GM21619 (cell line): ENCODE measurements around the gene DNAJC17.

Source experiments
- ATAC-seq: cut with Tn5 transposase; IDR thresholded peaks from one replicate; pipeline ENCODE4 v1.9.1; 2021; ENCODE audit not compliant: unreplicated experiment

DNAJC17 gene, protein sequence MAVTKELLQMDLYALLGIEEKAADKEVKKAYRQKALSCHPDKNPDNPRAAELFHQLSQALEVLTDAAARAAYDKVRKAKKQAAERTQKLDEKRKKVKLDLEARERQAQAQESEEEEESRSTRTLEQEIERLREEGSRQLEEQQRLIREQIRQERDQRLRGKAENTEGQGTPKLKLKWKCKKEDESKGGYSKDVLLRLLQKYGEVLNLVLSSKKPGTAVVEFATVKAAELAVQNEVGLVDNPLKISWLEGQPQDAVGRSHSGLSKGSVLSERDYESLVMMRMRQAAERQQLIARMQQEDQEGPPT

DNA sequence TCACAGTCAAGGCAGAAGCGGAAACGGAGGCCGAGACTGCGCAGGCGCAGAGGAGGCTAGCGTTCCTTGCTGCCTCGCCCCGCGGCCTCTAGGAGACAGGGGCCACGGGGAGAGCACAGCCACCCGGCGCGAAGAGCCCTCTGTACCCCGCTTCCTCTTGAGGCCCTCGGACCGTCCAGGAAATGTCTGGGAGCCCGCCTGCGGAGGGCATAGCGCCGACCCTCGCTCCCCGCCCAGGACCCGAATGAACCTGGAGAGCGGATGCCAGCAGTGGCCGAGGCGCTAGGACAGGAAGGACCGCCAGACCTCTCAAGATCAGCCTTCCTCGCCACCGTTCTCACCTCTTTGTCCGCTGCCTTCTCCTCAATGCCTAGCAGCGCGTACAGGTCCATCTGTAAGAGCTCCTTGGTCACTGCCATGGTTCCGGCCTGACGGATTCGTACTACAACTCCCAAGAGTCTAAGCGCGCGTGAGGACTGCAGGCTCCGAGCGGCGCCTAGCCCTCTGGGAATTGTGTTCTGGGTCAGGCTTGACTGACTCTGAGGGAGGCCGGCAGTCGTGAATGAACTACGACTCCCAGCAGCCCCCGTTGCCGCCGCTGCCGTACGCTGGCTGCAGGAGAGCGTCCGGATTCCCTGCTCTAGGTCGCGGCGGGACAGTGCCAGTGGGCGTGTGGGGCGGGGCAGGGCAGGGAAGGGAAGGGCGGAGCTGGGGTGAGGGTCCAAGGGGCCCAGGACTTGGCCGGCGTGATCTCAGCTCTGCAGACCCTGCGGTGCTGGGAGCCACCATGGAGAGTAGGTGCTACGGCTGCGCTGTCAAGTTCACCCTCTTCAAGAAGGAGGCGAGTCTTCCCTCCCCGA is at the start of gene DNAJC17, which contains the start of gene ZFYVE19:
Gene DNAJC17, minus strand, starts transcription at position 446 of the 860 bp plus-strand sequence. Its CDS starts 27 bp downstream, at position 419.
Gene ZFYVE19, plus strand, starts transcription at position 62 of the 860 bp plus-strand sequence. Its CDS starts 501 bp downstream, at position 563.
- ATAC-seq: peak; percentile 93

DNA sequence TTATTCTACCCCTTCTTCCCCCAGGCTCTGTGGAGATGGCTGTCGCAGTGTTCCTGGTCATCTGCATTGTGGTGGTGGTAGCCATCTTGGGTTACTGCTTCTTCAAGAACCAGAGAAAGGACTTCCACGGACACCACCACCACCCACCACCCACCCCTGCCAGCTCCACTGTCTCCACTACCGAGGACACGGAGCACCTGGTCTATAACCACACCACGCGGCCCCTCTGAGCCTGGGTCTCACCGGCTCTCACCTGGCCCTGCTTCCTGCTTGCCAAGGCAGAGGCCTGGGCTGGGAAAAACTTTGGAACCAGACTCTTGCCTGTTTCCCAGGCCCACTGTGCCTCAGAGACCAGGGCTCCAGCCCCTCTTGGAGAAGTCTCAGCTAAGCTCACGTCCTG is 49.5 kb upstream of the DNAJC17 start:
- ATAC-seq: no peak

DNA sequence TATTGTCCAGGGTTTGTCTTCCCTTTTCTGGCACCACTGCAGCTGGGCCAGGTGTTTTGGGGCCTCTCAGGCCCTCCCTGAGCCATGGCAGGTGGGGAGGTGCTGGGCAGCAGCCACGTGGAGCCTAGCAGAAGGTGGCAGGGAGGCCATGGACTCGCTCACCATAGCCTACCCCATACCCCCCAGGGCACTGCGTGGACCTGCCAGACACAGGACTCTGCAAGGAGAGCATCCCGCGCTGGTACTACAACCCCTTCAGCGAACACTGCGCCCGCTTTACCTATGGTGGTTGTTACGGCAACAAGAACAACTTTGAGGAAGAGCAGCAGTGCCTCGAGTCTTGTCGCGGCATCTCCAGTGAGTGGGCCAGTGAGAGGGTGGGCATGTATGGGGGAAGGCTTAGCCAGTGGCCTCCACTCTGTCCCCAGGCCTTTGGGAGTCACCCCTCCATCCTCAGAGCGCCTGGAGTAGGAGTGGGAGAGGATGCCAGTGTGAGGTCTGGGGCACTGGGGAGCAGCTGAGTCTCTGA is 48.5 kb upstream of the DNAJC17 start:
- ATAC-seq: no peak

DNA sequence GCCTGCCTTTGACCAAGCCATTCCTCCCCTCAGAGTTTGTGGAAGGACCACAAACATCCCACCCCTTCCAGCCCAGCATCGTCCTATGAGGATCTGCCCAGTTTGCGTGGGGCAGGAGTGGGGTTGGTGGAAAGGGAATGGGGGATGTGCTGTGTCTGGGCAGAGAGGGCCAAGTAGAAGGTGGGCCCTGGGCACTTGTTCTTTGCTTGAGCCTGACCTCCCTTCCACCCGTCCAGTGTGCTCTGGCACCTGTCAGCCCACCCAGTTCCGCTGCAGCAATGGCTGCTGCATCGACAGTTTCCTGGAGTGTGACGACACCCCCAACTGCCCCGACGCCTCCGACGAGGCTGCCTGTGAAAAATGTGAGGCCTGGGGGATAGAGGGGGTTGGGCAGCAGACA is 46.9 kb upstream of the DNAJC17 start:
- no peak for ATAC-seq

DNA sequence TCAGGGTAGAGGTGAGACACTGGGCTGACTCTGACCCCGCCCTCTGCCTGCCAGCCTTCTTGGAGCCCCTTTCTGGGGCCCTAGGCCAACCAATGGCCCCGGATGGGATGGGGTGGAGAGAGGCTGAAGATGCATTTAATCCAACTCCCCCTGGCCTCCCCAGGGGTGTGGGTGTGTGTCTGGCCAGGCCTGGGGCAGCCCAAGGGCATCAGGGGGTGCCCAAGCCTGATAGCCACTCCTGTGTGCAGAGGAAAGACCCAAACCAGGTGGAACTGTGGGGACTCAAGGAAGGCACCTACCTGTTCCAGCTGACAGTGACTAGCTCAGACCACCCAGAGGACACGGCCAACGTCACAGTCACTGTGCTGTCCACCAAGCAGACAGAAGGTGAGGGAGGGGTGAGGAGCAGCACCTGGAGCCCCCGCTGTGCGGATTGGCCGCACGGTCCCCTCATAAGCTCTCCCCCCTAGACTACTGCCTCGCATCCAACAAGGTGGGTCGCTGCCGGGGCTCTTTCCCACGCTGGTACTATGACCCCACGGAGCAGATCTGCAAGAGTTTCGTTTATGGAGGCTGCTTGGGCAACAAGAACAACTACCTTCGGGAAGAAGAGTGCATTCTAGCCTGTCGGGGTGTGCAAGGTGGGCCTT is 46.1 kb upstream of the DNAJC17 start:
- ATAC-seq: no peak

DNA sequence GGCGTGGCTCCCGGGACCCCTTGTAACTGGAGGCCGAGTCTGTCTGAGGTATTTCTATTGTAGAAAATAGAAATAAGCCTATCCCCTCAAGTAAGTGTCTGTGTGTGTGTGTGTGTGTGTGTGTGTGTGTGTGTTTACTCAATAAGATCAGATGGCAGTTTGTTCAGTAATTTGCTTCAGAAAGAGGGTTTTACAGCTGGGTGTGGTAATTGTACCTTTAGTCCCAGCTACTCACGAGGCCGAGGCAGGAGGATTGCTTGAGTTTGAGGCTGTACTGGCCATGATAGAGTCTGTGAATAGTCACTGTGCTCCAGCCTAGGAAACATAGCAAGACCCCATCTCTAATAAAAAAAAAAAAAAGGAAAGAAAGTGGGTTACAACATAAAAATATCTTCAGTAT is 45.3 kb upstream of the DNAJC17 start:
- no peak for ATAC-seq

DNA sequence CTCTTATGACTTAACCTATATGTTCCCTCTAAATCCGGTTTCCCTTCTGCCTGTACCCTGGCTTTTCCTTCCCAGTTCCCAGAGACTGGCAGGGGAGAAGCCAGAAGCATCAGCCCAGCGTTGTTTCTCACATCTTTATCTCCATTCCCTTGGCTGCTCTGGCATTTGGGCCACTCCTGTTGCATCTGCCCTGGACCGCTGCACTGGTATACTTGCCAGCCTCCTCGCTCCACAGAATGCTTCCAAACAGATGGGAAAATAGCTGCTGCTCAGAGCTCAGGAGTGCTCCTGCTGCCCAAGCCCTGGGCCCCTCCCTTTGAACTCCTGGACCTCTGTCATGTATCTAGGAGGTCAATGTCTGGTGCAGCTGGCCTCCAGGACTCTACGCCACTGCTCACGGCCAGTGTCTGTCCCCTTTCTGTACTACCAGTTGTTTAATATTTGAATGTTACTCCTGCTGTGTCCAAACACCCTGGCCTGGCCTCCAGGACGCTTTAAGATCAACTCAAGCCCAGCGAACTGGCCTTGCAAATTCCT is 43.4 kb upstream of the DNAJC17 start:
- no peak for ATAC-seq

DNA sequence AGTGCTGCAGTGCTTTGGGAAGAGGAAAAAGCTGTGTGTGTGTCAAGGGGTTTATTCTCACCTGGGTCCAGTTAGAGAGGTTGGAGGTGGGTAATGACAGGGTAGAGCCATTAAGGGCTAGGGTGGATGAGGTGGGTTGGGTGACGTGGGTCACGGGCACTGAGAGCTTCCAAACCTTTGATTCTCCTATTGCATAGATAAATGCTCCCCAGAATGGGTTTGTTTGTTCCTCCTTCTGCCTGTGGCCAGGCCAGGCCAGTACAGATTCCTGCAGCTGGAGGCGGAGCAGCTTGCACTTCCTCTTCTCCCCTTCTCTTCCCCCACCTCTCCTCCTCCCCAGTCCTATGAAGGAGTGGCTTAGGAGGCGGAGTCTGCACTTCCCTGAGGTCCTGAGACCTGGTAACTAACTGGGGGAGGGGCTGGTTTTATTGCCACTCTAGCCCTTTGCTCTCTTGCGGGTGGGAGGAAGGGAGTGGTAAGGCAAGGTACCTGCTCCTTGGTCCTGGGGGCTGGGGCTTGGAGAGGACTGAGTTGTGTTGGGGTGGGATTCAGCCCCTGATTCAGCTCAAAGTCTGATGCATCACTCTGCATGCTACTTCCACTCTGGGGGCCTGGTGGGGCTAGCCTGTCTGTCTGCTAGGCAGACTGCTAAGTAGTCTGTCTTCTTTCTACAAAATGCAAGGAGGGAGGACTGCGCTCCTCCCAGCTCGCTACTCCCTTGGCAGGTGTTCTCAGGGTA is 40.1 kb upstream of the DNAJC17 start:
- peak; percentile 59 for ATAC-seq

DNA sequence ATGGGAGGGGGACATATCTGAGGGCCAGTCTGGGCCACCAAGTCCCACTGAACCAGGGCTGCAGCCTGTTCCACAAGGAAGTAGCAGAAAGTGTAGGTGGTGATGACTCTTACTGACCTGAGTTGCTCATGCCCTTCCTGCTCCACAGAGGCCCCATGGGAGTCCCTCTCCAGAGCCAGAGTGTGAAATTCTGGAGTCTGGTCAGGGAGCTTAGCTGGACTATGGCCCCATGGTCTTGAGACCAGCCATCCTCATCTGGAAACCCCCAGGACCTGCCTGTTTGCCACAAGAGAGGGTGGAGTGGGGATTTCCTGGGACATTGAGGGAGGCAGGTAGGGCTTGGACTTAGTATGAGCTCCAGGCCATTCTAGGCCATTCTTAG is 39.6 kb upstream of the DNAJC17 start:
- ATAC-seq: peak; percentile 9

DNA sequence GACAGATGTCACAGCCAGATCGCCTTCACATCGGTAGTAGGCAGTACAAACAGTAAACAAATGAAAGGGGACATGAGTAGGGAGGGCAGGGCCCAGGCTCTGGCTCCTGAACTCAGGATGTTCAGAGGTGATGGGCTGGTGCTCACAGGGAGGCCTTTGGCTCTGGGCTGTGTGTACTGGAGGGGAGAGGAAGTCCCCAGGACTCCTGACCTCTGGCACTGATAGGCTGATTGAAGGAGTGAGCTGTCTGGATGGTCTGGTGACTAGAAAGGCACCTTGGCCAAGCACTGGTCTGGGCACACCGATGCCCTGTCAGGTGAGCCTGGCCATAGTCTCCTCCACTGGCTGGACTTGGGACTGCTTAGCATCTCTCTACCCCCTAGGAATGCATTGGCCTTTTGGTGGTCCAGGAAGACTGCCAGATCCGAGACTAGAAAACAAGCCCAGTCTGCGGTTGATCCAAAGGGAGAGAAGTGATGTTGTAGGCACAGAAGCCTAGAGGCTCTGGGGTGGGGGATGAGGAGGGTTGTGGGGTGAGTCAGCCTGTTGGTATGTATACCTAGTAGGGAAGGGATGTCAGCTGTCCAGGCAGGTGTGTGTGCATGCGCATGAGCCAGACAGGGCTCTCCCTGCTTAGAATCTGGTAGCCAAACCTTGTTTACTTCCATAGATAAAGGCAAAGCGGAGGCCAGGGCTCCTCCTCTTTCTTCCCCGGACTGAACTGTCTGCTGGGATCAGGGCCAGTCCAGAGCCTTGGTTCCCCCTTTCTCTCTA is 38.4 kb upstream of the DNAJC17 start:
- no peak for ATAC-seq

DNA sequence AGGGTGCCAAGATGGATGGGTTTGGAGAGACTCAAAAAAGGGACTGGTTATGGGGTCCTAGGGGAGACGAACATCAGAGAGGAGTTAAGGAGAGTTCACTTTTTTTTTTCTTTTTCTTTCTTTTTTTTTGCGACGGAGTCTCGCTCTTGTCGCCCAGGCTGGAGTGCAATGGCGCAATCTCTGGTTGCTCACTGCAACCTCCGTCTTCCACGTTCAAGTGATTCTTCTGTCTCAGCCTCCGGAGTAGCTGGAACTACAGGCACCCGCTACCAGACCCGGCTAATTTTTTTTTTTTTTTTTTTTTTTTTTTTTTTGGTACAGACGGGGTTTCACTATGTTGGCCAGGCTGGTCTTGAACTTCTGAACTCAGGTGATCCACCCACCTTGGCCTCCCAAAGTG is 37.8 kb upstream of the DNAJC17 start:
- no peak for ATAC-seq

DNA sequence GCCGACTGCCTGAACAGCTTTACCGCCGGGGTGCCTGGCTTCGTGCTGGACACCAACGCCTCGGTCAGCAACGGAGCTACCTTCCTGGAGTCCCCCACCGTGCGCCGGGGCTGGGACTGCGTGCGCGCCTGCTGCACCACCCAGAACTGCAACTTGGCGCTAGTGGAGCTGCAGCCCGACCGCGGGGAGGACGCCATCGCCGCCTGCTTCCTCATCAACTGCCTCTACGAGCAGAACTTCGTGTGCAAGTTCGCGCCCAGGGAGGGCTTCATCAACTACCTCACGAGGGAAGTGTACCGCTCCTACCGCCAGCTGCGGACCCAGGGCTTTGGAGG is 37.4 kb upstream of the DNAJC17 start:
- no peak for ATAC-seq

DNA sequence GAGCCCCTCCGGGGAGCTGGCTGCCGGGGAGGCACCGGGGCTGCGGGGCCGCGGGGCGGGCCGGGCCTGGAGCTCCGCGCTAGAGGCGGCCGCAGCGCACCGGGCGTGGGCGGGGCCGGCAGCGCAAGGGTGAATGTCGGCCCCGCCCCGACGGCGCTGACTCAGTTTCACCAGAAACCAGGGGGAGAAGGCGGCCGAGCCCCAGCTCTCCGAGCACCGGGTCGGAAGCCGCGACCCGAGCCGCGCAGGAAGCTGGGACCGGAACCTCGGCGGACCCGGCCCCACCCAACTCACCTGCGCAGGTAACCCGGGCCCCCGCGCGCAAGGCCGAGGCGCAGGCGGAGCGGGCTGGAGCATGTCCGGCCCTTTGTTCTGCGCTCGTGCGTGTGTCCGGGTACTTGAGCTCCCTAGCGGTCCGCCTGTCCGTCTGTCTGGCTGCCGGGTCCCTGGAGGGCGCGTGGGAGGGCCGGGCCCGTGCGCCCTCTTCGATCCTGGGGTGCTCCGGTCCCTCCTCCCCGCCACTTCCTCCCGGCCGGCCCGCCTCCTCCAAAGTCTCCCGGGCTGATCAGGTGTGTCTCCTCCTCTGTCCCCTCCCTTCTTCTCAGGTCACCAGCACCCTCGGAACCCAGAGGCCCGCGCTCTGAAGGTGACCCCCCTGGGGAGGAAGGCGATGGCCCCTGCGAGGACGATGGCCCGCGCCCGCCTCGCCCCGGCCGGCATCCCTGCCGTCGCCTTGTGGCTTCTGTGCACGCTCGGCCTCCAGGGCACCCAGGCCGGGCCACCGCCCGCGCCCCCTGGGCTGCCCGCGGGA is 36.8 kb upstream of the DNAJC17 start, which contains the start of gene SPINT1:
Gene SPINT1, plus strand, starts transcription at position 164 of the 811 bp plus-strand sequence. Its CDS starts 507 bp downstream, at position 671.
- no peak for ATAC-seq

DNA sequence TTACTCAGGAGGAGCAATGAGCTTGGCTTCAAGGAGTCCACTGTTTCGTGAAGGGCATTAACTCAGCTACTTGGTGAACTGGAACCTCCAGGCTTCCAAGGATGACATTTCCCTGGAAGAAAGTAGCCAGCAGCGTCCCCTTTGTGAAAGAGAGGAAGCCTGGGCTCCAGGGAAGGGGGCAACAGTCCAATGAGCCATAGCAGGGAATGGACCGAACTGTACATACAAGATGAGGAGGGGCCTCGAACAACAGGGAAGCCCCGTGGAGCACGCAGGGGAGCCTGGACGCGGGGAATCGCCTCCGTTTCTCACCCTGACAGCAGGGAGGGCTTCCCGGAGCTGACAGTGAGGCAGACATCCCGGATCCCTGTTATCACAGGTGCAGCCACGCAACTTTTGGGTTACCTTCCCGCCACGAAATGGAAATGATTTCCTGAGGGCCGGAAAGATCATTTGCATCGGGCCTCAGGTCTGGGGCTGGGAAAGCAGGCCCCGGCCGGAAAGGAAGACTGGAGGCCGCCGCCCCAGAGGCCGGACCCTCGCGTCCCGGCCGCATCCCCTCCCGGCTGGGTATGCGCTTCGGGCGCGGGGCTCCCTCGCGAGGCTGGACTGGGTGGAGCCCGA is 36.1 kb upstream of the DNAJC17 start:
- no peak for ATAC-seq

DNA sequence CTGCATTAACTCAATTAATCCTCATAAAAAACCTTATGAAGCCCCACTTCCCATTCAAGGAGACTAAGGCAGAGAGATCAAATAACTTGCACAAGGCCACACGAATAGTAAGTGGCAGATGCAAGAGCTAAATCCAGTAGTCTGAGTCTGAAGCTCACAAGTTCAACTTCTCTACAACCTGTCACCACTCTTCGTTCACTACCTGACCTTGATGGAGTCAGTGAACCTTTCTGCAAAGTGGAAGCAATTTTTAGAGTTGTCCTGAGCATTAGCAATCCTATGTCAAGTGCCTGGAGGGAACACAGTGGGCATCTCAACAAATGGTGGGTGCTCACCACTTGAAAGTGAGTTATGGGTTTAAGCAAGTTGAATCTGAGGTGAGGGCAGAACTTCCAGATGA is 34.5 kb upstream of the DNAJC17 start:
- ATAC-seq: no peak

DNA sequence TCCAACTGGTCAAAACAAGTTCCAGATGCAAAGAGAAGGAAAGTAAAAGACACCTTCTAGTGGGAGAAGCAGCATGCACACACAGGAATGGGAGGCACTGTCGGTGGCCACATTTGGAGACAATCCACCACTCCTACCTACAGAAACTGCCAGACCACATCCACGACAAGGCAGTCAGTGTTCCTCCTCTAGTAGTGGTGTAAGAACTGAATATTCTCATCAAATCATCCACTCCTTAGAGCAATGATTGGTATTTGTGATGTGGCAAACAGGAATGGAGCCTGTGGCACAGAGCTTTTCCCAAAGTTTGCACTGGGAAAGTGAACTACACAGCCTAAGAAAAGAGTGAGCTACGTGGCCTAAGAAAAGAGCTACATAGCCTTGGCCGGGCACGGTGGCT is 31.5 kb upstream of the DNAJC17 start:
- no peak for ATAC-seq

DNA sequence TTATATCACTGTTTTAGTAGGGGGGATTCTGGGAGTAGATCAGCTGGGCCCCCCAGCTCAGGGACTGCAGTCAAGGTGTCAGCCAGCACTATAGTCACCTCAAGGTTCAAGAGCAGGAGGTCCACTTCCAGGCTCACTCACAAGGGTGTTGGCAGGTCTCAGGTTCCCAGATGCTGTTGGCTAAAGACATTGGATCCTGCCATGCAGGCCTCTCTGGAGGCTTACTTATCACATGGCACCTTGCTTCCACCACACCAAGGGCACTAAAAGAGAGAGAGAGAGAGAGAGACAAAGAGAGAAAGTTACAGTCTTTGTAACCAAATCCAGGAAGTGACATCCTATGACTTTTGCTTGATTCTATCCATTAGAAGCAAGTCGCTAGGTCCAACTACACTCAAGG is 28.7 kb upstream of the DNAJC17 start:
- ATAC-seq: no peak

DNA sequence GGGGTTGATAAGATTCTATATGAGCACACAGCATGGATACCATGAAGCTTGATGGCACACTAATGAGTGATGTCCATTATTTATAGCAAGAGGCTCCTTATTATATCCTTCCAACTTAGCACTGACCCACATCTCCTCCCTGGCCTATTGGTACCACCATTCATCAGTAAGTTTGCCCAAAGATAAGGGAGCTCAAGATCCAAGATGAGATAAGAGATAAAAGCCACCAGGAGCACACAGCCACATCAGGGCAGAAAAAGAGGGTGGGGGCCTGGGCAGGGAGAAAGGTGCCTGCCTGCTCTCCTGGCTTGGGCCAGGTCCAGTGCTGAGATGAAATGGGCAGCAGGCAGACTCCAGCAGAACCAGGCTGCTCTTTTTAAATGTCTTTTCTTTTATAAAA is 25.6 kb upstream of the DNAJC17 start:
- no peak for ATAC-seq
